Medulla oblongata (tissue), 1 donor: Measurements from ENCODE around the gene CCDC27.
"Not testable (repeated sequence)": the region's sequence is repeated elsewhere in the genome, so short reads cannot be mapped to it uniquely, and the experiment has no call there.

Experiments used
- DNase-seq: peaks from one replicate; pipeline ENCODE4 v3.0.0-alpha.2; 2015; ENCODE audit errors: extremely low spot score

CCDC27 gene

GRCh38 chr1:3789421-3790300 lies 37.4 kb downstream of the CCDC27 start:
- no peak for DNase-seq

- no peak for DNase-seq
Measured at GRCh38 chr1:3790500-3790923, 38.3 kb downstream of the CCDC27 start.

GRCh38 chr1:3790952-3791351 lies 38.7 kb downstream of the CCDC27 start:
- no peak for DNase-seq

GRCh38 chr1:3795453-3796214 lies 43.4 kb downstream of the CCDC27 start:
- no peak for DNase-seq

- DNase-seq, result peak; percentile 96
Measured at GRCh38 chr1:3796215-3797061, 44.2 kb downstream of the CCDC27 start, which contains the start of gene LRRC47. Gene LRRC47, minus strand, starts transcription at chr1:3796498. Its CDS starts 22 bp downstream, at chr1:3796476.

- no peak for DNase-seq
Measured at GRCh38 chr1:3799976-3800685, 47.9 kb downstream of the CCDC27 start.

GRCh38 chr1:3800795-3801194 lies 48.5 kb downstream of the CCDC27 start:
- DNase-seq, result not testable (repeated sequence)

- no peak for DNase-seq
Measured at GRCh38 chr1:3803905-3804626, 51.8 kb downstream of the CCDC27 start.

- not testable (repeated sequence) for DNase-seq
Measured at GRCh38 chr1:3804627-3804944, 52.3 kb downstream of the CCDC27 start.

- no peak for DNase-seq
Measured at GRCh38 chr1:3805038-3805437, 52.8 kb downstream of the CCDC27 start.

GRCh38 chr1:3807769-3808168 lies 55.5 kb downstream of the CCDC27 start:
- DNase-seq, result no peak

- no peak for DNase-seq
Measured at GRCh38 chr1:3809680-3810079, 57.4 kb downstream of the CCDC27 start.

- DNase-seq, result not testable (repeated sequence)
Measured at GRCh38 chr1:3810149-3810761, 58.0 kb downstream of the CCDC27 start.

GRCh38 chr1:3811595-3811911 lies 59.3 kb downstream of the CCDC27 start:
- no peak for DNase-seq

GRCh38 chr1:3814065-3814464 lies 61.8 kb downstream of the CCDC27 start:
- no peak for DNase-seq

- no peak for DNase-seq
Measured at GRCh38 chr1:3814771-3815561, 62.7 kb downstream of the CCDC27 start.

- DNase-seq, result no peak
Measured at GRCh38 chr1:3816331-3817137, 64.3 kb downstream of the CCDC27 start.

- no peak for DNase-seq
Measured at GRCh38 chr1:3817138-3817740, 65.0 kb downstream of the CCDC27 start.
